HCT116 (cell line): ENCODE data around the gene BPIFB3. TPM values are rescaled to one million over a fixed set of nuclear protein-coding genes. Genes with fewer than 3 reads are reported as not detected.

Source experiments
- ATAC-seq: fragments of 200-7000 bp; cut with Tn5 transposase; 2 replicates; pipeline ENCODE4 v1.9.1; 2020; ENCODE audit warnings: mild to moderate bottlenecking, moderate library complexity
- BruUV-seq: library from RNA; stranded (reverse); fragments of 400-500 nt; replicated peaks from 2 replicates; lab custom pipeline; 2021; lab: Mats Ljungman, UMichigan
- CTCF ChIA-PET: fragments of 300-600 bp; sonication (Branson Sonifier 250); formaldehyde crosslinking; loops from one replicate; lab custom pipeline; 2021; ENCODE audit warnings: antibody characterized with exemption; lab: Charles Lee
- POLR2A ChIA-PET: fragments of 300-600, 350-600 bp; sonication (Branson Sonifier 250); formaldehyde crosslinking; loops from one replicate; lab custom pipeline; 2021; ENCODE audit warnings: antibody characterized with exemption; lab: Charles Lee
- RAD21 ChIA-PET, 2 experiments: fragments of 300-600 bp; sonication (Branson Sonifier 250); formaldehyde crosslinking; loops; one replicate each; lab custom pipeline; 2023; ENCODE audit warnings: low total read pairs in 2 of 2; ENCODE audit not compliant: uncharacterized antibody in 2 of 2, unreplicated experiment in 2 of 2, low non-redundant PET in 1 of 2; lab: Charles Lee
- DNase-seq: peaks from one replicate; pipeline ENCODE4 v3.0.0-alpha.2; 2010; ENCODE audit warnings: low read depth, low spot score
- H2AFZ ChIP-seq: fragments of 200-600 bp; shearing (Covaris generic), sonication (generic); 2 replicates; pipeline ENCODE4 v1.6.1; 2017; ENCODE audit warnings: low read depth, mixed run types, mixed read lengths, antibody characterized with exemption, low read length; ENCODE audit not compliant: poor library complexity, severe bottlenecking
- H3K27ac ChIP-seq: 2 replicates; pipeline ENCODE4 v1.5.1; 2012; ENCODE audit warnings: low read depth, low read length
- H3K27me3 ChIP-seq: fragments of 200-600 bp; sonication (generic); 2 replicates; pipeline ENCODE4 v1.6.1; 2016; ENCODE audit warnings: mixed run types, low read length, mixed read lengths; ENCODE audit not compliant: insufficient read depth
- H3K36me3 ChIP-seq, 2 experiments: fragments of 200-500 bp in 1 of 2; fragments of 200-600 bp in 1 of 2; sonication (Bioruptor generic) in 1 of 2; sonication (generic) in 1 of 2; 2 replicates each; pipeline versions ENCODE4 v1.5.1 to v1.6.1; 2014 to 2016; ENCODE audit warnings: low read length in 2 of 2, inconsistent platforms in 1 of 2, mixed read lengths in 1 of 2, mixed run types in 1 of 2; ENCODE audit not compliant: insufficient read depth in 2 of 2, control insufficient read depth in 1 of 2
- H3K4me1 ChIP-seq, 2 experiments: fragments of 200-600 bp in 1 of 2; sonication (generic) in 1 of 2; 2 replicates each; pipeline versions ENCODE4 v1.5.1 to v1.6.1; 2012 to 2017; ENCODE audit warnings: low read length in 2 of 2, inconsistent platforms in 1 of 2, mild to moderate bottlenecking in 1 of 2, mixed read lengths in 1 of 2, mixed run types in 1 of 2, moderate library complexity in 1 of 2; ENCODE audit not compliant: insufficient read depth in 2 of 2, control insufficient read depth in 1 of 2
- H3K4me2 ChIP-seq: fragments of 200-600 bp; sonication (generic); 2 replicates; pipeline ENCODE4 v1.6.1; 2017; ENCODE audit warnings: mixed run types, low read length, mixed read lengths
- H3K4me3 ChIP-seq, 2 experiments: fragments of 200-600 bp in 1 of 2; sonication (generic) in 1 of 2; replicated peaks in 1 of 2; 2 replicates each; pipeline ENCODE4 v1.5.1; 2011 to 2016; ENCODE audit warnings: low read length in 2 of 2, control low read depth in 1 of 2, low read depth in 1 of 2, mild to moderate bottlenecking in 1 of 2, mixed read lengths in 1 of 2, mixed run types in 1 of 2
- H3K79me2 ChIP-seq: fragments of 200-600 bp; sonication (generic); 2 replicates; pipeline ENCODE4 v1.6.1; 2017; ENCODE audit warnings: mild to moderate bottlenecking, mixed run types, low read length, moderate library complexity, mixed read lengths; ENCODE audit not compliant: insufficient read depth
- H3K9ac ChIP-seq: fragments of 200-600 bp; sonication (generic); 2 replicates; pipeline ENCODE4 v1.6.1; 2016; ENCODE audit warnings: low read length, mixed read lengths
- H3K9me2 ChIP-seq: fragments of 200-600 bp; sonication (generic), shearing (Covaris generic); 2 replicates; pipeline ENCODE4 v1.6.1; 2017; ENCODE audit warnings: mixed run types, mild to moderate bottlenecking, moderate library complexity; ENCODE audit not compliant: insufficient read depth
- H3K9me3 ChIP-seq, 2 experiments: fragments of 200-500 bp in 1 of 2; fragments of 200-600 bp in 1 of 2; sonication (Bioruptor generic) in 1 of 2; sonication (generic) in 1 of 2; 2 replicates each; pipeline ENCODE4 v1.6.1; 2014 to 2017; ENCODE audit warnings: low read length in 2 of 2, mixed read lengths in 2 of 2, inconsistent platforms in 1 of 2, low read depth in 1 of 2, mild to moderate bottlenecking in 1 of 2, mixed run types in 1 of 2, moderate library complexity in 1 of 2; ENCODE audit not compliant: control insufficient read depth in 1 of 2, insufficient read depth in 1 of 2
- H4K20me1 ChIP-seq: fragments of 200-600 bp; sonication (generic), shearing (Covaris generic); 2 replicates; pipeline ENCODE4 v1.6.1; 2017; ENCODE audit warnings: mixed run types, mild to moderate bottlenecking, moderate library complexity; ENCODE audit not compliant: insufficient read depth
- POLR2A ChIP-seq: IDR thresholded peaks from 2 replicates; pipeline ENCODE4 v1.7.0; 2011; ENCODE audit warnings: borderline replicate concordance; ENCODE audit not compliant: insufficient read depth, insufficient read length; ENCODE audit errors: extremely low read depth
- POLR2AphosphoS5 ChIP-seq: IDR thresholded peaks from 2 replicates; pipeline ENCODE4 v1.6.1; 2011; ENCODE audit warnings: mild to moderate bottlenecking, low read depth, low read length, moderate library complexity
- RAD21 ChIP-seq: IDR thresholded peaks from 2 replicates; pipeline ENCODE4 v1.6.1; 2012; ENCODE audit warnings: low read depth, mild to moderate bottlenecking
- REST ChIP-seq: IDR thresholded peaks from 2 replicates; pipeline ENCODE4 v1.6.1; 2012; ENCODE audit warnings: low read depth
- SP1 ChIP-seq: IDR thresholded peaks from 2 replicates; pipeline ENCODE4 v1.6.1; 2012; ENCODE audit warnings: low read depth
- SRF ChIP-seq: IDR thresholded peaks from 2 replicates; pipeline ENCODE4 v1.6.1; 2012; ENCODE audit warnings: low read depth
- YY1 ChIP-seq: IDR thresholded peaks from 2 replicates; pipeline ENCODE4 v1.6.1; 2011; ENCODE audit warnings: low read length, low read depth, moderate library complexity, mild to moderate bottlenecking; ENCODE audit not compliant: insufficient replicate concordance; ENCODE audit errors: extremely low read depth
- intact Hi-C: fragments of 100-400 bp; cut with micrococcal nuclease; formaldehyde crosslinking; loops from 2 replicates; pipeline ENCODE4 v1.10.0; 2022
- total RNA-seq: library from RNA; stranded (reverse); gene quantifications from one replicate; pipeline ENCODE4 v1.2.1, GENCODE V29; 2021; ENCODE audit not compliant: unreplicated experiment

Gene BPIFB3
- total RNA-seq, 1 experiment from 2014 or later: not detected

- Histone ChIP-seq H3K9me2 (no peaks in the 10 kb centered on the region), H2AFZ (no peak overlapping the region), H3K9me3 (no peaks in the 10 kb centered on the region), H3K4me2 (no peak overlapping the region), H3K9ac (no peak overlapping the region), H3K36me3 (no peaks in the 10 kb centered on the region), H3K79me2 (no peaks in the 10 kb centered on the region), H3K4me3 (no peak overlapping the region), H4K20me1 (no peaks in the 10 kb centered on the region), H3K4me1 (no peaks in the 10 kb centered on the region), H3K27me3 (no peaks in the 10 kb centered on the region), H3K27ac (no peak overlapping the region)
- no peak for TF ChIP-seq POLR2AphosphoS5
- TF ChIP-seq RAD21: no peak
- no peak for TF ChIP-seq SP1
- no peak for TF ChIP-seq POLR2A
- TF ChIP-seq REST: no peak
- no peak for TF ChIP-seq YY1
- TF ChIP-seq SRF: no peak
- POLR2A ChIA-PET: no interaction called here
- intact Hi-C loops: no loop called here
- RAD21 ChIA-PET: no interaction called here
- DNase-seq: no peak
- ATAC-seq: no peak
- CTCF ChIA-PET: no interaction called here
- no TSS peak for BruUV-seq
Measured at GRCh38 chr20:33063271-33063670, 9.6 kb downstream of the BPIFB3 start.
